Endodermal cell (in vitro differentiated cells): ENCODE measurements around the gene SLC16A1. TPM values are rescaled to one million over a fixed set of nuclear protein-coding genes. Genes with fewer than 3 reads are reported as not detected.

Source experiments
- DNase-seq: peaks from one replicate; pipeline ENCODE4 v3.0.0-alpha.2; 2017
- H3K27ac ChIP-seq: 2 replicates; pipeline ENCODE4 v1.5.1; 2013; ENCODE audit warnings: mild to moderate bottlenecking, low read depth, low read length, moderate library complexity
- H3K27me3 ChIP-seq: 2 replicates; pipeline ENCODE4 v1.6.1; 2013; ENCODE audit warnings: mild to moderate bottlenecking, low read length, moderate library complexity; ENCODE audit not compliant: insufficient read depth, control insufficient read depth, poor library complexity, severe bottlenecking
- H3K36me3 ChIP-seq: 2 replicates; pipeline ENCODE4 v1.7.0; 2013; ENCODE audit warnings: mild to moderate bottlenecking, low read length, moderate library complexity; ENCODE audit not compliant: control insufficient read depth, insufficient read depth
- H3K4me1 ChIP-seq: one replicate; pipeline ENCODE4 v1.7.0; 2013; ENCODE audit warnings: low read length; ENCODE audit not compliant: control insufficient read depth, insufficient read depth
- H3K4me3 ChIP-seq: 2 replicates; pipeline ENCODE4 v1.5.1; 2013; ENCODE audit warnings: mild to moderate bottlenecking, low read length, moderate library complexity
- H3K9ac ChIP-seq: 2 replicates; pipeline ENCODE4 v1.6.1; 2013; ENCODE audit warnings: mild to moderate bottlenecking, low read length, moderate library complexity; ENCODE audit not compliant: poor library complexity, severe bottlenecking; ENCODE audit errors: extremely low read depth
- H3K9me3 ChIP-seq: 2 replicates; pipeline ENCODE4 v1.6.1; 2013; ENCODE audit warnings: mild to moderate bottlenecking, low read length, moderate library complexity; ENCODE audit not compliant: control insufficient read depth
- H3K27ac Mint-ChIP-seq: 2 replicates; pipeline ENCODE4 v1.8.0; 2020; ENCODE audit warnings: mixed read lengths
- H3K27me3 Mint-ChIP-seq: 2 replicates; pipeline ENCODE4 v1.8.0; 2021; ENCODE audit warnings: mild to moderate bottlenecking, mixed read lengths; ENCODE audit not compliant: insufficient read depth
- H3K36me3 Mint-ChIP-seq: 2 replicates; pipeline ENCODE4 v1.8.0; 2020; ENCODE audit warnings: low read depth, mixed read lengths
- H3K4me1 Mint-ChIP-seq: 2 replicates; pipeline ENCODE4 v1.8.0; 2020; ENCODE audit warnings: mixed read lengths
- H3K4me3 Mint-ChIP-seq: 2 replicates; pipeline ENCODE4 v1.8.0; 2020; ENCODE audit warnings: mild to moderate bottlenecking, moderate library complexity, mixed read lengths
- H3K9me3 Mint-ChIP-seq: 2 replicates; pipeline ENCODE4 v1.8.0; 2020; ENCODE audit warnings: mild to moderate bottlenecking, mixed read lengths
- CTCF ChIP-seq: fragments of 200-600 bp; sonication (generic); conservative IDR thresholded peaks from 2 replicates; pipeline ENCODE4 v1.5.0; 2021; ENCODE audit warnings: antibody characterized with exemption, mild to moderate bottlenecking
- WGBS, 2 experiments: methylation state at CpG; one replicate each; pipeline versions ENCODE4 v1.1.5 to v1.1.7; 2013; ENCODE audit warnings: missing lambda C conversion rate in 2 of 2, mixed read lengths in 1 of 2; ENCODE audit not compliant: insufficient coverage in 1 of 2, insufficient read length in 1 of 2; 5-methylcytosine and 5-hydroxymethylcytosine counted together
- long read RNA-seq, 4 experiments: library from polyadenylated mRNA in 2 of 4; library from RNA in 1 of 4; library from capped mRNA in 1 of 4; stranded (forward) in 3 of 4; unstranded in 1 of 4; transcript quantifications; one replicate each; pipeline ENCODE4 v2.0.0, GENCODE V29; 2020 to 2021; ENCODE audit warnings: inconsistent platforms in 1 of 4
- polyA plus RNA-seq, 2 experiments: library from polyadenylated mRNA; stranded (reverse); fragments of 50-300 nt; gene quantifications; one replicate each; pipeline ENCODE4 v1.2.3, GENCODE V29; 2013
- total RNA-seq, 2 donors: library from RNA; stranded (reverse); fragmentation: NEBNext Ultra II Directional in 1 of 2; extraction: Animal tissue kit (Norgen Biotek cat#: 25700) in 1 of 2; gene quantifications; 2 replicates in 1 of 2; 3 replicates in 1 of 2; pipeline ENCODE4 v1.2.1, GENCODE V29; 2021

SLC16A1 gene
- 100 to 1,000 TPM; 229 to 248 TPM for total RNA-seq
- 145 TPM for polyA plus RNA-seq (2013, experiment 1 of 2)
- 127 TPM for polyA plus RNA-seq (2013, experiment 2 of 2)
- long read RNA-seq, experiment 1, transcript SLC16A1-201 (5 exons, 3,910 nt) = major isoform, 56 of 151 reads
- long read RNA-seq, experiment 1, partial matches to known transcripts = 11 of 151 reads
- long read RNA-seq, experiment 1, other reads (novel, unspliced or antisense) = 84 of 151 reads
- long read RNA-seq, experiment 2, full-length matches to known transcripts = 263 of 347 reads
- long read RNA-seq, experiment 2, partial matches to known transcripts = 49 of 347 reads
- long read RNA-seq, experiment 2, other reads (novel, unspliced or antisense) = 35 of 347 reads
- long read RNA-seq, experiment 3, full-length matches to known transcripts = 412 of 519 reads
- long read RNA-seq, experiment 3, partial matches to known transcripts = 89 of 519 reads
- long read RNA-seq, experiment 3, other reads (novel, unspliced or antisense) = 18 of 519 reads
- long read RNA-seq, experiment 4, transcript SLC16A1-201 (5 exons, 3,910 nt) = major isoform, 86 of 133 reads
- long read RNA-seq, experiment 4, partial matches to known transcripts = 14 of 133 reads
- long read RNA-seq, experiment 4, other reads (novel, unspliced or antisense) = 33 of 133 reads

DNA sequence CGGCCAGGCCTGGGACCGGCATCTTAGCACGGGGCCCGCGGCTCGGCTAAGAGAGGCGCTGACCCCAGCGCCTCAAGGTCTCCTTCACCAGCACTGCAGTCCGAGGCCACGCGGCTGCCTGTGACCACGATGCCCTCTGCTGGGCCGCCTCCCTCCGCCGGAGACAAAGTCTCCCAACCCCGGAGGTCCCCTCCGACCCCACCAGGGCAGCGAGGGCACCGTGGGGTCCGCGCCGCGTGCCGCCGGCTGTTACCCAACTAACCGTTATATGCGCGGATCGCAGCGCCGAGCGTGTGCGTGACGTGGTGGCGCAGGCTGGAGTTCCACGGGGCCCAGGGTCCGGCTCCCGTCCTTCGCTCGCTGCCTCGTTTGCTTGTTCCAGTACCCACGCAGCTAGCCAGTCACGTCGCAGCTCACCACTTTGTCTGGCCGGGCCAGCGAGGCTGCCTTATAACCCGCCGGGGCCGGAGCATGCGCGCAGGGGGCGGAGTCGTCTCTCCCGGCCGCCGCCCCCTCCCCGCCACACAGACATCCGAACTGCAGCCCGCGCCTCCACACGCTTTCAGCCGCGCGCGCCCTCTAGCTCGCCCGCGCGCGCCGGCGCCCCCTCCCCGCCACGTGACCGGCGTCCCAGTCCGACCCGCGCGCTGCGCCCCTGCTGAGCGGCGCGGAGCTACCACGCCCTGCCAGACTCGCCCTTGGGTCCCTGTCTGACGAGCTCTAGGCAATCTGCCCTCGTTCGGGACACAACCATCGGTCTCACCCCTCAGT lies at the start of gene SLC16A1:
Gene SLC16A1 (minus strand): TSS at position 424 of the 771 bp plus-strand sequence. CDS start 26,888 bp downstream, outside the sequence.
- peak within 1 kb of the TSS; percentile 98 for H3K27ac Mint-ChIP-seq
- Histone ChIP-seq H3K27me3 (no peaks in the 10 kb centered on the region), H3K36me3 (peaks cover 23% of the 10 kb centered on the region), H3K4me1 (peaks cover 3% of the 10 kb centered on the region), H3K27ac (peak within 1 kb of the TSS; percentile 96), H3K9me3 (peaks cover 5% of the 10 kb centered on the region), H3K9ac (peak within 1 kb of the TSS; percentile 79), H3K4me3 (peak within 1 kb of the TSS; percentile 94)
- no peaks in the 10 kb centered on the region for H3K9me3 Mint-ChIP-seq
- DNase-seq = peak; percentile 93
- peak within 1 kb of the TSS; percentile 98 for H3K4me3 Mint-ChIP-seq
- H3K4me1 Mint-ChIP-seq = peaks cover 38% of the 10 kb centered on the region
- no peaks in the 10 kb centered on the region for H3K27me3 Mint-ChIP-seq
- WGBS, 2 experiments = 0% methylated on average over 29 to 90 of the region's 90 CpGs
- peaks cover 16% of the 10 kb centered on the region for H3K36me3 Mint-ChIP-seq
- TF ChIP-seq CTCF = peak; percentile 29

DNA sequence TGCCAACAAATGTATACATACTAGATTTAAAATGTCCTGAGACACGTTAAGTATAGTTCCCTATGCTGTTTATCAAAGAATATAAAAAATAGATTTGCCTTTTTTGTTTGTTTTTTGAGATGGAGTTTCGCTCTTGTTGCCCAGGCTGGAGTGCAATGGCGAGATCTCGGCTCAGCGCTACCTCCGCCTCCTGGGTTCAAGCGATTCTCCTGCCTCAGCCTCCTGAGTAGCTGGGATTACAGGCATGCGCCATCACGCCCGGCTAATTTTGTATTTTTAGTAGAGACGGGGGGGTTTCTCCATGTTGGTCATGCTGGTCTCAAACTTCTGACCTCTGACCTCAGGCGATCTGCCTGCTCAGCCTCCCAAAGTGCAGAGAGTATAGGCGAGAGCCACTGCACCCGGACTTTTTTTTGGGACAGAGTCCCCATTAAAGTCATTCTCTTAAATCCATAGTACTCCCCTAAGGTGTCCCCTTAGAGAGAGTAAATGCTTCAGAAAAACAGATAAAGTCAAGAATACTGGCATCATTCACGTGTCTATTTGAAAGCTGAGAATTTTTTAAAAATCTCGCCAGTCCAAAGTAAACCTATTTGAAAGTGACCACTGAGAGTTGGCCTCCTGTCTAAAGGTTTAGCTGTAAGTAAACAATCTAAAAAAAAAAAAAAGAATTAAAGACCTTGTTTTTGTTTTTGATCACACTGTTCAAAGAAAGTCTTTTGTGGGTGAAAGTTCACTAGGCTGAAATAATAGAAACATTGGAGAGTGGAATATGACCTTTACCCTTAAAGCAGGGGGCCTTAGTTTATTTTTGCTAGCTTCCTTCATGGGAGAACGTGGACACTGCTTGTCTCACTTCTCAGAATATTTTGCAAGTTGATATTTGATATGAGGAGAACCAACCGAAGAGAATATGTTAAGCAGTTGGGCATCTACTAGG lies 48.0 kb upstream of the SLC16A1 start:
- DNase-seq = no peak
- Histone ChIP-seq H3K9ac (no peak overlapping the region), H3K4me3 (no peak overlapping the region), H3K27ac (no peak overlapping the region), H3K9me3 (no peaks in the 10 kb centered on the region), H3K27me3 (no peaks in the 10 kb centered on the region), H3K36me3 (no peaks in the 10 kb centered on the region), H3K4me1 (peaks cover under 1% of the 10 kb centered on the region)
- H3K36me3 Mint-ChIP-seq = peaks cover 7% of the 10 kb centered on the region
- H3K27me3 Mint-ChIP-seq = no peaks in the 10 kb centered on the region
- H3K4me3 Mint-ChIP-seq = no peak overlapping the region
- 96% methylated on average over 14 to 18 of the region's 18 CpGs for WGBS, 2 experiments
- H3K9me3 Mint-ChIP-seq = no peaks in the 10 kb centered on the region
- no peak for TF ChIP-seq CTCF
- peaks cover 9% of the 10 kb centered on the region for H3K4me1 Mint-ChIP-seq
- no peak overlapping the region for H3K27ac Mint-ChIP-seq
